ENCODE data around the gene HEPH.

DNA sequence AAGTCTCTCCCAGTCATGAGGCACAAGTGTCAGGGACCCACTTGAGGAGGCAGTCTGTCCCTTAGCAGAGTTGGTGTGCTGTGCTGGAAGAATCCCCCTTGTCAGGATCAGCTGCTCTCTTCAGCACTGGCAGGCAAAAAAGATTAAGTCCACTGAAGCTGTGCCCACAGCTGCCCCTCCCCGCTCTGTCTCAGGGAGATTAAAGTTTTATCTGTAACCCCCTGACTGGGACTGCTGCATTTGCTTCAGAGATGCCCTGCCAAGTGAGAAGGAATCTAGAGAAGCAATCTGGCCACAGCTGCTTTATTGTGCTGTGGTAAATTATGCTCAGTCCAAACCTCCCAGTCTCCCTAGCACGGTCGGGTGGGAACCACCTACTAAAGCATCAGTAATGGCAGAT, 37.4 kb upstream of the HEPH start:
- TF ChIP-seq CTCF (IDR thresholded peaks at IDR 0.05 in 4 of 5, conservative IDR thresholded peaks at IDR 0.05 in 1 of 5) (no peak), POLR2A (IDR thresholded peaks at IDR 0.05) (no peak)
